Measurements from ENCODE around the gene HNRNPA1.
"Not testable (repeated sequence)": the region's sequence is repeated elsewhere in the genome, so short reads cannot be mapped to it uniquely, and the experiment has no call there.

The HNRNPA1 gene

DNA sequence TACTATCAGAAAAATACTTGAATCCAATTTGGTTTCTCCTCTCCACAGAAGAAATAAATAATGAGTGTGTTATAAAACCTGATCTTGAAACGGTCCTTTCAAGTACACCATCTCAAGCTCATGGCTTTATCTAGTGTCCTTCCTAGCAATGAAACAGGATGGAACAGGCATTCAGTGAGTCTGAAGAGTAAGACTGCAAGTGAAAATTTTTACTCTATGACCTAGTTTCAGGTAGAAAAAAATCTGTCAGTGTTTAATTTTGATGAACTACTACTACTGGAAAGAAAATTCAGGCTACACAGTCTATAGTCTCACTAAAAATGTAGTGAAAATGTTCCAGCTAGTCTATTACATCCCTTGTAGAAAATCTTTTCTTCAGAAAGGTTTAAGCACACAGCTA is 8.3 kb upstream of the HNRNPA1 start:
- no peak for FAIRE-seq
- DNase-seq (ENCODE audit: insufficient read length, low spot score), result no peak

DNA sequence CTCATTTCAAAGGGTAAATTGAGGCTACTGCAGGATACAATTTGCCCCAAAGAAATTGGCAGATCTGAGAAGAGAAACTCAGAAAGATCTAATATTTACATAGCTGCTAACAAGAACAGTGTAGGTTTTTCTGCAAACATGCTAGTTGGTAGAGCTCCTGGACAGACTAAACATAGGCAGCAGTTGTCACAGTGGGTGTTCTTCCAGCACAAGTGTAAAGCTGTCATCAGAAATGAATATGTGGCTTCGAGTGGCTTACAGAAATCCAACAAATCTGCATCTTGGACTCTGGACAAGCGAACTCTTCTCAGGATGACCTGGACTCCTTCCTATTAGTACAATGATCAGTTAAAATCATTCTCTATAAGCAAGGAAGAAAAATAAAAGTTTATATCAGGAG is 6.5 kb upstream of the HNRNPA1 start:
- DNase-seq (ENCODE audit: insufficient read length, low spot score), result no peak
- FAIRE-seq, result no peak

DNA sequence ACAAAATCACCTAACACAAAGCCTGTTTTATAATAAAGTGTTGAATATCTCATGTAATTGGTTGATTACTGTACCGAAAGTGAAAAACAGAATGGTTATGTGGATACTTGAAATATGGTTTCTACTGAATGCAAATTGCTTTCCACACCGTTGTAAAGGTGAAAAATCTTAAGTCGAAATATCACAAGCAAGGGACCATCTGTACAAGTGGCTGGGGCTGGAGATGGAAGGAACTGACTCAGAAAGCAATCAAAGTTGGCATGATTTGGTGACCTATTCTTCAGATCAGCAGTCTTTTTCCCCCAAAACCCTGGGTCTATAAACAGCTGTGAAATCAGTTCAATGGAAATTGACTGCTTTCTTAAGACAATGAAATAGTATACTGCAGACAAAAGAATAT is 4.2 kb upstream of the HNRNPA1 start:
- DNase-seq (ENCODE audit: insufficient read length, low spot score) (no peak), FAIRE-seq (no peak)

DNA sequence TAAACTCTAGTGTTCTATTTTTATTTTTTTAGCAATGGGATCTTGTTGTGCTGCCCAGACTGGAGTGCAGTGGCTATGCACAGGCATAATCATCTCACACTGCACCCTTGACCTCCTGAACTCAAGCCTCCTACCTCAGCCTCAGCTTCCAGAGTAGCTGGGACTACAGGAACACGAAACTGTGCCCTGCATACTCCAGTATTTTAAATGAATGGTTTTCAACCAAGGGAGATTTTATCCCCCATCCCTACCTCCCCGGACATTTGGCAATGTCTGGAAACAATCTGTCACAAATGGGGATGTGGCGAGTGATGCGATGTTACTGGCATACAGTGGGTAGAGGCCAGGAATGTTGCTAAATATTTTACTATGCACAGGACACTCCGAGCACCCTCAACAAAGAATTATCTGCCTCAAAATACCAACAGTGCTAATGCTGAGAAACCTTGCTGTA is 2.7 kb upstream of the HNRNPA1 start:
- no peak for DNase-seq (ENCODE audit: insufficient read length, low spot score)
- no peak for FAIRE-seq

DNA sequence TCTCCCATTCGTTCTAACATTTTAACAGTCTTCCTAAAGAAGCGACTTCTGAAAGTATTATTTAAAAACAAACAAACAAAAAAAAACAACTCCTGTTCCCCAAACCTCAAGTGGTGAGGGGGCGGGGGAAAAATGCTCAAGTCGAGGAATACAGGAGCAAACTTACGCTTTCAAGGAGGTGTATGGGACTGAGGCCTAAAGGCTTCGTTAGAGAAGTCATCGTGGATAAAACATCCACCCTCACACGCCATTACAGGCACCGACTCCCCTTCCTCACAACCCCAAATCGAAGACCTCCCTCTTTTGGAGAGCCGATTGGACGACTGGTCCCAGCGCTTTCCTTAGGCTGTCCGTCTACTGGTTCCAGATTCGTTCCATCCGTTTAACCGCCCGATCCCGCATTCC is 1.3 kb upstream of the HNRNPA1 start:
- DNase-seq (ENCODE audit: insufficient read length, low spot score), result no peak
- FAIRE-seq, result no peak

DNA sequence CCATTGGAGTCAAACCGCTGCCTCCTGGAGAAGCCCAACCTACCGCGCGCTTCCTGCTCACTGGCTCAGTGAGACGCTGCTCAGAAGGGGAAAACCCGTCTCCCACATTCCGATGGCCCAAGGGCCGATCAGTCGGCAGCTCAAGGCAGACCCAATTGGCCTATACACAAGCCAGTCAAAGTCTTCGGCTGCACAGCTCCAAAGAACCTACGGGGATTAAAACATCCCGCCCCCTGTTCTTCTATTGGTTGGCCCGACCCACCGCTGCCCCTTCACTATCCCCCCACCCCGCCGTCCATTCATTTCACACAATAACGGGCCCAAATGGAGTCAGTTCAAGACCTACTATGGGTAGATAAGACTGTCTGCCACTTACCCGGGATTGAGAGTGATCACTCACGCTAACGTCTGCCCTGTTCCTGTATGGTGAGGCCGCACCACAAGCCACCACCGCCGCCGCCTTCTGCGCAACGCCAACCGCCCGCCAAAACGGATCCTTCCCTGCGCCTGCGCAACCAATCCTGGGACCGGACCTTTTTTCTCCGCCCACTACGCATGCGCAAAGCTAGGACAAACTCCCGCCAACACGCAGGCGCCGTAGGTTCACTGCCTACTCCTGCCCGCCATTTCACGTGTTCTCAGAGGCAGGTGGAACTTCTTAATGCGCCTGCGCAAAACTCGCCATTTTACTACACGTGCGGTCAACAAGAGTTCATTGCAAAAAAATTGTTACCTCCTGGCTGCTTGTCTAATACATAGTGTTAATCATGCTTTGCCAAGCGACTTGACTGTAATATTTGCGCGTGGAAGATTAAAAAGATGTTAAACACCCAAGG is 676 bp upstream of the HNRNPA1 start, which contains the start of gene CBX5:
CBX5 (minus strand) TSS at position 491 of the 836 bp plus-strand sequence. CDS start 22,472 bp downstream, outside the sequence.
- peak; percentile 42 for FAIRE-seq
- peak; percentile 98 for DNase-seq (ENCODE audit: insufficient read length, low spot score)

GRCh38 chr12:54281261-54281638 is 724 bp downstream of the HNRNPA1 start:
- not testable (repeated sequence) for FAIRE-seq; DNase-seq (ENCODE audit: insufficient read length, low spot score)

- not testable (repeated sequence) for FAIRE-seq; DNase-seq (ENCODE audit: insufficient read length, low spot score)
Measured at GRCh38 chr12:54281694-54282093, 1.2 kb downstream of the HNRNPA1 start.

DNA sequence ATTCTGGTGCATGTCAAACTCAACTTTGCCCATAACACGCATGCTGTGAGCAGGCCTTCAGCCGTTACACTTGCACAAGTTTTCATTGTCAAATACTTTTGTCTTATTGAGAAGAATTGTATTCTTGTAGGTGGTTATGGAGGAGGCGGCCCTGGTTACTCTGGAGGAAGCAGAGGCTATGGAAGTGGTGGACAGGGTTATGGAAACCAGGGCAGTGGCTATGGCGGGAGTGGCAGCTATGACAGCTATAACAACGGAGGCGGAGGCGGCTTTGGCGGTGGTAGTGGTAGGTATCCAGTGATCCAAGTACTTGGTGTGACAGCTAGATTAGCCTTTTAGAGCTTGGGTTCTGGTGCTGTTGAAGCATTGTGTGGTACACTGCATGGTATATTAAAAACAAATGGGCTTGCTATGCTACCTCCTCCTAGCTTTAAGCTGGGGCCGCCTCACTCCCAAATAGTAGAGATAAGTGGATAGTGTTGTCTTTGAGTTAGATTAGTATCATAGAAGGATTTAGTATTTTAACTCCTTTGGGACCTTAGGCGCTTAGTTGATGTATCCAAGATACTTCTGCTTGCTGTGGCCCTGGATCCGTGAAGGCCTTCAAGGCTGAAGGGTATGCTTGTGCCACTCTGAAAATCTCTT is 2.5 kb downstream of the HNRNPA1 start:
- no peak for DNase-seq (ENCODE audit: insufficient read length, low spot score)
- FAIRE-seq, result no peak

DNA sequence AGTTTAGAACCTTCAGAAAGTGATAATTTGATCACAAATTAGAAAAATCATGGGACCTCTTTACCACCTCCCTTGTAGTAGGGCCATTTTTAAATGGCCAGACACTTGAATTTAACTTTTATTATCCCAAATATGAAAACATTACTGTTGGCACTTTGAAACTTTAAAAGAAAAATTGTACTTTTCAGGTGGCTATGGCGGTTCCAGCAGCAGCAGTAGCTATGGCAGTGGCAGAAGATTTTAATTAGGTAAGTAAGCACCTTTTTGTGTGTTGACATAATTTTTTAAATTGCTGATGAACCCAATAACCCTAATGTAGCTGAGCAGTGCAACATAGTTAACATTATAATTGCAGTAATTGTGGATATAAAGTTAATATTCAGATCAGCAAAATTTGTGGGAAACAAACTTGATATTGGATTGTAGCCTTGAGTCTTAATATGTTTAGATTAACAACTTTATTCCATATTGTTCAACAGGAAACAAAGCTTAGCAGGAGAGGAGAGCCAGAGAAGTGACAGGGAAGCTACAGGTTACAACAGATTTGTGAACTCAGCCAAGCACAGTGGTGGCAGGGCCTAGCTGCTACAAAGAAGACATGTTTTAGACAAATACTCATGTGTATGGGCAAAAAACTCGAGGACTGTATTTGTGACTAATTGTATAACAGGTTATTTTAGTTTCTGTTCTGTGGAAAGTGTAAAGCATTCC is 3.7 kb downstream of the HNRNPA1 start:
- not testable (repeated sequence) for DNase-seq (ENCODE audit: insufficient read length, low spot score); FAIRE-seq

DNA sequence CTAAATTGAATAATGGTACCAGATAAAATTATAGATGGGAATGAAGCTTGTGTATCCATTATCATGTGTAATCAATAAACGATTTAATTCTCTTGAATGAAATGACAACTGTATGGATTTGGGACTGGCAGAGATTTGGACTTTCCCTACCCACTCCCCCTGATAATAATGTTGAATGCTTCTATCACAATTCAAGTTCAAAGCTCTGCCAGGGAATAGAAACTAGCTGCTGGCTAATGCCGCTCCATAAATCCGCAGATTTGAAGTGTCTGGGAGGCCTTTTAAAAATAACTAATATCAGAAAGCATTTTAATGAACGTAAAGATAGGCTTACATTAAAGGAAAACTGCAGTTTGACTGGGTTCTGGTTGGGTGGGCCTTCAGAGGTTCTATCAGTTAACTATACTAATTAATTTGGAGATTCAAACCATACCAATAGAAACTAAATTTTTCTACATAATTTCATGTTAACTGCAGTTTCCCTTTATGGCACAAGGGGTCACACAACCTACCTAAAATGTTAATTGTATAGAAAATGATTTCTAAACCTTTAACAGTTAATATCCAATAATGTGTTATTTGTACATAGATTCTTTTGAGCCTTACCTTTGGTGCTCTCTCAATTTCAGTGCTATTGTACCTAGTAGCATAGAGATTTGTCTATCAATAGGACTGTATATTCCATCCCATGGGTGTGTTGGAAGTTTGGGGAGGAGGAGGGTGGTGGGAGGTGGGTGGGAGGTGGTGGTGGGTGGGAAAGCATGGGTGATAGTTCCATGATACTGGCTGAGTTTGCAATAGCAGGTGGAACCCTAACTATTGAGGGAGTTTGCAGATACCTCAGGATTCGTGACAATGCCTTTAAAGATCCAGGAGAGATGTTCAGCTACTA is 4.9 kb downstream of the HNRNPA1 start:
- FAIRE-seq (no peak), DNase-seq (ENCODE audit: insufficient read length, low spot score) (no peak)

DNA sequence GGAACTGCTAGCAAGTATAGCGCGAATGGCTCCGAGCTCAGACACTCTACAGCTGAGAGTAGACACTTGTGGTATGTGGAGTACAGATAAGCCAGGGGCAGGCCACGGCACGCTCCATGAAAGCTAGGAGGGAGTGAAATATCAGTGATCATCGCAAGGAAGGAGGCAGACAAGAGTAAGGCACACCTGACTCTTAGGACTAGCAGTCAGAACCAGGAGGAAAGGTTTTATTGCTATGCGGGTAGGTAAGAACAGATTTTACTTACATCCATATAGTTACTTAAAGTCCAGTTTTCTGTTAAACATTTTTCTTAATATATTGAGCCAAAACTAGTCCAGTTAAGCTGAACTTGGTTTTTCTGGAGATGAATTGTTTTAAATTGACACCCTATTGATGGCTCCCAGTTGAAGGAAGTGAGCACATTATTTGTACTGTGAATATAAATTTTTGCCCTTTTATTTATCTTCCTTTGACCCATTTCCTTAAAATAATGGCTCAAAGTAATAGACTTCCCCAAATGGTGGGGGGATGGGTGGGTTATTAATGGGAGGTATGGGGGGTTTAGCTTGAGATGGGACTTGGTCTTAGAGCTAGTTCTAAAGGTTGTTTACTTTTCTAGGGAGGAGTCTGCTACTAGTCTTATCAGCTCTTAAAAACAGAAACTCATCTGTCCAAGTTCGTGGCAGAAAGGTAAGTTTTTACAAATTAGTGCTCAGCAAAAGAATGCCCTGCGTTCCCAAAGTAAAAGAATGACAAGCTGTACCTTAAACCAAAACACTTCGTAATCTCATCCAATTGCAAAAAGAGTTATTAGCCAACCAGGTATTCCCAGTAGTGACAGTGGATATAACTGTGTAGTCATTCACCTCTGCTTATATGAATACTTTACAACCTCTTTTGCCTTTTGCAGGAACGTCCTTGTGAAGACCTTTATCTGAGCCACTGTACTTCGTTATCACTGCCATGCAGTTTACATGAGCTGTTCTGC is 5.8 kb downstream of the HNRNPA1 start:
- DNase-seq (ENCODE audit: insufficient read length, low spot score) (no peak), FAIRE-seq (no peak)

- FAIRE-seq (no peak), DNase-seq (ENCODE audit: insufficient read length, low spot score) (no peak)
Measured at GRCh38 chr12:54287261-54288157, 7.0 kb downstream of the HNRNPA1 start.

DNA sequence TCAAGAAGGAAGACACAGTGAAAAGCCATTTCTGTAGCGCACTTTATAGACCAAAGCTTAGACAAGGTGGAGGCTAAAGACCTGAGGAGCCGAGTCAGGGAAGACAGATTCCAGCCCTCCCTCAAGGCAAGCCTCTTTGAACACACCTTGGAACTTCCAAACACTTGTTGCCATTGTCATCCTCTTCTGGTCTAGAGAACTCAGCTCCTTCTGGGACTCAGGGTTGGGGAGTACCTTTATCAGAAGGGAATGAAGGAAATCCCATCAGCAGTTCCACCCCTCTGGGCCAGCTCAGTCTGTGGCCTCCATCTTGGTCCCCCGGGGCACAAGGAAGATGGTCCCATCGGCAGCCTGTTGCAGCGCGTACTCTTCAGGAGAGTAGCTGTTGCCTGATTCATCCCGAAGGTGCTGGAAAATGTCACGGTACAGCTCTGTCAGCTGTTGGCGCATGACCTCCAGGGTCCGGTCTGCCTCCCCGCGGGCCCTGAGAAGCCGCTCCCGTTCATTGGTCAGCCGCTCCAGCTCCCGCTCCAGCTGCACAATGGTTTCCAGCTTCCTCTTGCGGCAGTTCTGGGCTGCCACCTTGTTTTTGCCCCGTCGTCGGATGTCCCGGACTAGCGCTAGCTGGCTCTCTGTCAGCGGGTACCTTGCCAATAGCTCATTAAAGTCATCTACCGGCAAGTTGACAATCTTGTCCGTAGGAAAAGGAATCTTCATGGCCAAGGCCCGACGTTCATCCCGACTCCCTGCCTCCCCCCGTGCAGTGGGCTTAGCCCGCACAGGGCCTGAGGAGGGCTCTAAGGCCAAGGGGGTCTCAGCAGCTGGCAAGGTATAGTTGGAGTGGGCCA is 11.8 kb downstream of the HNRNPA1 start:
- DNase-seq (ENCODE audit: insufficient read length, low spot score), result no peak
- FAIRE-seq, result no peak

DNA sequence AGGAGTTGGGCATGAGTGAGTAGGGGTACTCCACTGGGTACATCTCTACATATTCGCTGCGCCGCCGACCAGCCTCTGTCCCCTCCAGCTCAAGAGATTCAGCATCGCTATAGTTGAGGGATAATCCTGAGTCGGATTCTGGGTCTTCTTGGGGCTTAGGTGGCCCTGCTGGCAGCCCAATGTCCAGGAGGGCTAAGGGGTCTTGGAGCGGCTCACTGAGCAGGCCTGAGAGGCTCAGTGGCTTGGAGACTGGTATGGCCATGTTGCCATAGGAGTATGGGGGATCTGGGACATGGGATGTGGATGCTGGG is 12.4 kb downstream of the HNRNPA1 start:
- FAIRE-seq (no peak), DNase-seq (ENCODE audit: insufficient read length, low spot score) (no peak)

DNA sequence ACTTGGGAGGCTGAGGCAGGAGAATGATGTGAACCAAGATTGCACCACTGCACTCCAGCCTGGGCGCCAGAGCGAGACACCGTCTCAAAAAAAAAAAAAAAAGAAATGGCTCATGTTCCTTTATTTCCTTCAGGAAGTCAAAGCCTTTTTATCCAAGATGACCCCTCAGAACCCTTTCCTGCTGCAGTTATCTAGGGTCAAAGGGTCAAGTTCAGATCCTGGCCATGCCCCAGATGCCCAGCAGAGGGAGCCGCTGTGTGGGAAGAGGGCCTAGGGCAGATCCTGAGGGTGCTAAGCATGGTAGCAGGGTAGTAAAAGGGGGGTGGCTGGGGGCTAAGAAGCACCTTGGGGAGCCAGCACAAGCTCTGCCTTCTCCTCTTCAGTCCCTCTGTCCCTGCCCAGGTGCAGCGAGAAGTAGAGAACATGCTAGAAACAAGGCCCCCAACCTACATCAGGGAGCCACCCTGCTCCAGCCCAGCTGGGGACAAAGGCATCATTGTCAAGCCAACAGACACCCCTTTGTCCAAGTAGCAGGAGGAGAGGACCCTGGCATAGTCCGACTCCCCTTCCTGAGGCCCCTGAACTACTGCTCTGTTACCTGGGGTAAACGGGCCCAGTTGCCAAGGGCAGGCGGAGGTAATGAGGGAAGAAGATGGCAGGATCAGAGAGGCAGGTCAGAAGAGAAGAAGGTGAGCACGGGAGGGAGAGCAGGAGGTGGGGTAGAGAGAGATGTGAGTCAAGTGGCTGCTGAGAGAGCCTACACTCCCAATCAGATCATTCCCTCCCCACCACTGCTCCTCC is 13.8 kb downstream of the HNRNPA1 start:
- DNase-seq (ENCODE audit: insufficient read length, low spot score) (peak; percentile 59), FAIRE-seq (no peak)

Data from HTR-8/SVneo (cell line).